WTC11 (cell line): Measurements from ENCODE around the gene TRMT44.
"Not testable (repeated sequence)": the region's sequence is repeated elsewhere in the genome, so short reads cannot be mapped to it uniquely, and the experiment has no call there.

Source experiments
- EMX1 ChIP-seq: fragments of 250-450 bp; sonication (Bioruptor Pico); IDR thresholded peaks from 2 replicates; pipeline ENCODE4 v1.8.0; 2021; ENCODE audit warnings: mild to moderate bottlenecking
- FOXK1 ChIP-seq: sonication (generic); formaldehyde crosslinking; IDR thresholded peaks from 2 replicates; pipeline ENCODE4 v1.8.0; 2022; ENCODE audit warnings: mild to moderate bottlenecking, moderate library complexity, missing genetic modification reagents
- JUN ChIP-seq: sonication (generic); formaldehyde crosslinking; IDR thresholded peaks from 2 replicates; pipeline ENCODE4 v1.8.0; 2023; ENCODE audit warnings: mild to moderate bottlenecking, missing genetic modification reagents
- NFE2L1 ChIP-seq: sonication (generic); formaldehyde crosslinking; IDR thresholded peaks from 2 replicates; pipeline ENCODE4 v1.8.1; 2023; ENCODE audit warnings: missing genetic modification reagents
- NR2C2 ChIP-seq: sonication (generic); formaldehyde crosslinking; IDR thresholded peaks from 2 replicates; pipeline ENCODE4 v1.8.0; 2022; ENCODE audit warnings: mild to moderate bottlenecking, missing genetic modification reagents
- TCF7 ChIP-seq: sonication (generic); formaldehyde crosslinking; IDR thresholded peaks from 2 replicates; pipeline ENCODE4 v1.8.0; 2022; ENCODE audit warnings: mild to moderate bottlenecking, low read depth, missing genetic modification reagents, moderate library complexity
- TEAD4 ChIP-seq: sonication (generic); formaldehyde crosslinking; IDR thresholded peaks from 2 replicates; pipeline ENCODE4 v1.8.0; 2022; ENCODE audit warnings: mild to moderate bottlenecking, missing genetic modification reagents
- ZNF416 ChIP-seq: fragments of 250-450 bp; sonication (Bioruptor Pico); IDR thresholded peaks from 2 replicates; pipeline ENCODE4 v1.9.0; 2021; ENCODE audit warnings: mild to moderate bottlenecking, inconsistent platforms
- TF ChIP-seq, protein P1 (sequence below): fragments of 200-600 bp; IDR thresholded peaks from 2 replicates; pipeline ENCODE4 v1.8.0; 2022; ENCODE audit warnings: antibody characterized with exemption
- TF ChIP-seq, protein P2 (sequence below): sonication (generic); formaldehyde crosslinking; IDR thresholded peaks from 2 replicates; pipeline ENCODE4 v1.8.0; 2022; ENCODE audit warnings: mild to moderate bottlenecking, missing genetic modification reagents
- TF ChIP-seq, protein P3 (sequence below): sonication (generic); formaldehyde crosslinking; IDR thresholded peaks from 2 replicates; pipeline ENCODE4 v1.8.1; 2022; ENCODE audit warnings: low read depth, mild to moderate bottlenecking, moderate library complexity, missing genetic modification reagents, borderline replicate concordance
- TF ChIP-seq, protein P4 (sequence below): sonication (generic); formaldehyde crosslinking; IDR thresholded peaks from 2 replicates; pipeline ENCODE4 v1.8.0; 2023; ENCODE audit warnings: mild to moderate bottlenecking, missing genetic modification reagents
- TF ChIP-seq, protein P5 (sequence below): sonication (generic); formaldehyde crosslinking; IDR thresholded peaks from 2 replicates; pipeline ENCODE4 v1.8.1; 2023; ENCODE audit warnings: mild to moderate bottlenecking, missing genetic modification reagents, moderate library complexity
- TF ChIP-seq, protein P6 (sequence below): sonication (generic); formaldehyde crosslinking; IDR thresholded peaks from 2 replicates; pipeline ENCODE4 v1.8.1; 2023; ENCODE audit warnings: mild to moderate bottlenecking, missing genetic modification reagents, borderline replicate concordance

DNA sequence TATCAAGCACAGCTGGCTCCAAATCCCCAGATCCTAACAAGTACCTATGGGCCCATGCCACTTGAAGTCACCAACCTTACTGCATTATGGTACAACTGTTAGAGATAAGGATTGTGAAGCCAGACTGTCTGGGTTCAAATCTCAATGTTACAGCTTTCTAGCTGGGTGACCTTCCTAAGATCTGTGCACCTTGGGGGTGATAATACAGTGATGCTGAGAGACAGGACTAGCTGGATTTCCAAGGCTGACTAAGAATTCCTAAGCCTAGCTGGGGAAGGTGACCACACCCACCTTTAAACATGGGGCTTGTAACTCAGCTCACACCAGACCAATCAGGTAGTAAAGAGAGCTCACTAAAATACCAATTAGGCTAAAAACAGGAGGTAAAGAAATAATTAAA, 20.4 kb upstream of the TRMT44 start:
- TF ChIP-seq, protein P1, sequence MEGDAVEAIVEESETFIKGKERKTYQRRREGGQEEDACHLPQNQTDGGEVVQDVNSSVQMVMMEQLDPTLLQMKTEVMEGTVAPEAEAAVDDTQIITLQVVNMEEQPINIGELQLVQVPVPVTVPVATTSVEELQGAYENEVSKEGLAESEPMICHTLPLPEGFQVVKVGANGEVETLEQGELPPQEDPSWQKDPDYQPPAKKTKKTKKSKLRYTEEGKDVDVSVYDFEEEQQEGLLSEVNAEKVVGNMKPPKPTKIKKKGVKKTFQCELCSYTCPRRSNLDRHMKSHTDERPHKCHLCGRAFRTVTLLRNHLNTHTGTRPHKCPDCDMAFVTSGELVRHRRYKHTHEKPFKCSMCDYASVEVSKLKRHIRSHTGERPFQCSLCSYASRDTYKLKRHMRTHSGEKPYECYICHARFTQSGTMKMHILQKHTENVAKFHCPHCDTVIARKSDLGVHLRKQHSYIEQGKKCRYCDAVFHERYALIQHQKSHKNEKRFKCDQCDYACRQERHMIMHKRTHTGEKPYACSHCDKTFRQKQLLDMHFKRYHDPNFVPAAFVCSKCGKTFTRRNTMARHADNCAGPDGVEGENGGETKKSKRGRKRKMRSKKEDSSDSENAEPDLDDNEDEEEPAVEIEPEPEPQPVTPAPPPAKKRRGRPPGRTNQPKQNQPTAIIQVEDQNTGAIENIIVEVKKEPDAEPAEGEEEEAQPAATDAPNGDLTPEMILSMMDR = not testable (repeated sequence)
- TF ChIP-seq JUN; EMX1 (CRISPR knock-in tag); TCF7 (CRISPR knock-in tag); ZNF416 (CRISPR knock-in tag); NR2C2 (CRISPR knock-in tag); NFE2L1 (CRISPR knock-in tag); FOXK1 (CRISPR knock-in tag); TEAD4 (CRISPR knock-in tag): not testable (repeated sequence)
- TF ChIP-seq, protein P2, sequence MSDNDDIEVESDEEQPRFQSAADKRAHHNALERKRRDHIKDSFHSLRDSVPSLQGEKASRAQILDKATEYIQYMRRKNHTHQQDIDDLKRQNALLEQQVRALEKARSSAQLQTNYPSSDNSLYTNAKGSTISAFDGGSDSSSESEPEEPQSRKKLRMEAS = not testable (repeated sequence)
- TF ChIP-seq, protein P3, sequence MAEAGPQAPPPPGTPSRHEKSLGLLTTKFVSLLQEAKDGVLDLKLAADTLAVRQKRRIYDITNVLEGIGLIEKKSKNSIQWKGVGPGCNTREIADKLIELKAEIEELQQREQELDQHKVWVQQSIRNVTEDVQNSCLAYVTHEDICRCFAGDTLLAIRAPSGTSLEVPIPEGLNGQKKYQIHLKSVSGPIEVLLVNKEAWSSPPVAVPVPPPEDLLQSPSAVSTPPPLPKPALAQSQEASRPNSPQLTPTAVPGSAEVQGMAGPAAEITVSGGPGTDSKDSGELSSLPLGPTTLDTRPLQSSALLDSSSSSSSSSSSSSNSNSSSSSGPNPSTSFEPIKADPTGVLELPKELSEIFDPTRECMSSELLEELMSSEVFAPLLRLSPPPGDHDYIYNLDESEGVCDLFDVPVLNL (CRISPR knock-in tag) = not testable (repeated sequence)
- TF ChIP-seq, protein P4, sequence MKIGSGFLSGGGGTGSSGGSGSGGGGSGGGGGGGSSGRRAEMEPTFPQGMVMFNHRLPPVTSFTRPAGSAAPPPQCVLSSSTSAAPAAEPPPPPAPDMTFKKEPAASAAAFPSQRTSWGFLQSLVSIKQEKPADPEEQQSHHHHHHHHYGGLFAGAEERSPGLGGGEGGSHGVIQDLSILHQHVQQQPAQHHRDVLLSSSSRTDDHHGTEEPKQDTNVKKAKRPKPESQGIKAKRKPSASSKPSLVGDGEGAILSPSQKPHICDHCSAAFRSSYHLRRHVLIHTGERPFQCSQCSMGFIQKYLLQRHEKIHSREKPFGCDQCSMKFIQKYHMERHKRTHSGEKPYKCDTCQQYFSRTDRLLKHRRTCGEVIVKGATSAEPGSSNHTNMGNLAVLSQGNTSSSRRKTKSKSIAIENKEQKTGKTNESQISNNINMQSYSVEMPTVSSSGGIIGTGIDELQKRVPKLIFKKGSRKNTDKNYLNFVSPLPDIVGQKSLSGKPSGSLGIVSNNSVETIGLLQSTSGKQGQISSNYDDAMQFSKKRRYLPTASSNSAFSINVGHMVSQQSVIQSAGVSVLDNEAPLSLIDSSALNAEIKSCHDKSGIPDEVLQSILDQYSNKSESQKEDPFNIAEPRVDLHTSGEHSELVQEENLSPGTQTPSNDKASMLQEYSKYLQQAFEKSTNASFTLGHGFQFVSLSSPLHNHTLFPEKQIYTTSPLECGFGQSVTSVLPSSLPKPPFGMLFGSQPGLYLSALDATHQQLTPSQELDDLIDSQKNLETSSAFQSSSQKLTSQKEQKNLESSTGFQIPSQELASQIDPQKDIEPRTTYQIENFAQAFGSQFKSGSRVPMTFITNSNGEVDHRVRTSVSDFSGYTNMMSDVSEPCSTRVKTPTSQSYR = not testable (repeated sequence)
- TF ChIP-seq, protein P5, sequence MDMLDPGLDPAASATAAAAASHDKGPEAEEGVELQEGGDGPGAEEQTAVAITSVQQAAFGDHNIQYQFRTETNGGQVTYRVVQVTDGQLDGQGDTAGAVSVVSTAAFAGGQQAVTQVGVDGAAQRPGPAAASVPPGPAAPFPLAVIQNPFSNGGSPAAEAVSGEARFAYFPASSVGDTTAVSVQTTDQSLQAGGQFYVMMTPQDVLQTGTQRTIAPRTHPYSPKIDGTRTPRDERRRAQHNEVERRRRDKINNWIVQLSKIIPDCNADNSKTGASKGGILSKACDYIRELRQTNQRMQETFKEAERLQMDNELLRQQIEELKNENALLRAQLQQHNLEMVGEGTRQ (CRISPR knock-in tag) = not testable (repeated sequence)
- TF ChIP-seq, protein P6, sequence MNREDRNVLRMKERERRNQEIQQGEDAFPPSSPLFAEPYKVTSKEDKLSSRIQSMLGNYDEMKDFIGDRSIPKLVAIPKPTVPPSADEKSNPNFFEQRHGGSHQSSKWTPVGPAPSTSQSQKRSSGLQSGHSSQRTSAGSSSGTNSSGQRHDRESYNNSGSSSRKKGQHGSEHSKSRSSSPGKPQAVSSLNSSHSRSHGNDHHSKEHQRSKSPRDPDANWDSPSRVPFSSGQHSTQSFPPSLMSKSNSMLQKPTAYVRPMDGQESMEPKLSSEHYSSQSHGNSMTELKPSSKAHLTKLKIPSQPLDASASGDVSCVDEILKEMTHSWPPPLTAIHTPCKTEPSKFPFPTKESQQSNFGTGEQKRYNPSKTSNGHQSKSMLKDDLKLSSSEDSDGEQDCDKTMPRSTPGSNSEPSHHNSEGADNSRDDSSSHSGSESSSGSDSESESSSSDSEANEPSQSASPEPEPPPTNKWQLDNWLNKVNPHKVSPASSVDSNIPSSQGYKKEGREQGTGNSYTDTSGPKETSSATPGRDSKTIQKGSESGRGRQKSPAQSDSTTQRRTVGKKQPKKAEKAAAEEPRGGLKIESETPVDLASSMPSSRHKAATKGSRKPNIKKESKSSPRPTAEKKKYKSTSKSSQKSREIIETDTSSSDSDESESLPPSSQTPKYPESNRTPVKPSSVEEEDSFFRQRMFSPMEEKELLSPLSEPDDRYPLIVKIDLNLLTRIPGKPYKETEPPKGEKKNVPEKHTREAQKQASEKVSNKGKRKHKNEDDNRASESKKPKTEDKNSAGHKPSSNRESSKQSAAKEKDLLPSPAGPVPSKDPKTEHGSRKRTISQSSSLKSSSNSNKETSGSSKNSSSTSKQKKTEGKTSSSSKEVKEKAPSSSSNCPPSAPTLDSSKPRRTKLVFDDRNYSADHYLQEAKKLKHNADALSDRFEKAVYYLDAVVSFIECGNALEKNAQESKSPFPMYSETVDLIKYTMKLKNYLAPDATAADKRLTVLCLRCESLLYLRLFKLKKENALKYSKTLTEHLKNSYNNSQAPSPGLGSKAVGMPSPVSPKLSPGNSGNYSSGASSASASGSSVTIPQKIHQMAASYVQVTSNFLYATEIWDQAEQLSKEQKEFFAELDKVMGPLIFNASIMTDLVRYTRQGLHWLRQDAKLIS (CRISPR knock-in tag) = not testable (repeated sequence)
